Fibroblast of lung (primary cell): ENCODE data around the gene KRT37. TPM values are rescaled to one million over a fixed set of nuclear protein-coding genes. Genes with fewer than 3 reads are reported as not detected.
"Not testable (repeated sequence)": the region's sequence is repeated elsewhere in the genome, so short reads cannot be mapped to it uniquely, and the experiment has no call there.

Experiments
- DNase-seq, 2 donors: peaks; one replicate each; pipeline versions ENCODE4 v3.0.0 to v3.0.0-alpha.2; 2010; ENCODE audit warnings: low read depth in 2 of 2
- H2AFZ ChIP-seq: 2 replicates; pipeline ENCODE4 v1.5.1; 2012; ENCODE audit warnings: low read length, control low read depth, inconsistent platforms
- H3K27ac ChIP-seq: 2 replicates; pipeline ENCODE4 v1.5.1; 2011; ENCODE audit warnings: low read length, control low read depth; ENCODE audit not compliant: insufficient read depth
- H3K27me3 ChIP-seq: 2 replicates; pipeline ENCODE4 v1.5.1; 2011; ENCODE audit warnings: mild to moderate bottlenecking, low read length; ENCODE audit not compliant: control insufficient read depth, insufficient read depth
- H3K36me3 ChIP-seq: 2 replicates; pipeline ENCODE4 v1.5.1; 2011; ENCODE audit warnings: low read length; ENCODE audit not compliant: control insufficient read depth, insufficient read depth
- H3K4me1 ChIP-seq: 2 replicates; pipeline ENCODE4 v1.5.1; 2011; ENCODE audit warnings: low read length; ENCODE audit not compliant: control insufficient read depth, insufficient read depth; ENCODE audit errors: extremely low read depth
- H3K4me2 ChIP-seq: 2 replicates; pipeline ENCODE4 v1.5.1; 2011; ENCODE audit warnings: low read length, control low read depth; ENCODE audit not compliant: insufficient read depth; ENCODE audit errors: extremely low read depth
- H3K4me3 ChIP-seq, 4 experiments: fragments of 200-600 bp in 1 of 4; sonication (generic) in 1 of 4; replicated peaks in 1 of 4; 2 replicates each; pipeline ENCODE4 v1.5.1; 2011 to 2016; ENCODE audit warnings: low read length in 4 of 4, low read depth in 3 of 4, mild to moderate bottlenecking in 3 of 4, control low read depth in 2 of 4, inconsistent platforms in 1 of 4, mixed read lengths in 1 of 4; ENCODE audit not compliant: insufficient read depth in 1 of 4; ENCODE audit errors: control extremely low read depth in 1 of 4
- H3K79me2 ChIP-seq: 2 replicates; pipeline ENCODE4 v1.5.1; 2012; ENCODE audit warnings: mild to moderate bottlenecking, low read length, inconsistent platforms; ENCODE audit not compliant: control insufficient read depth, insufficient read depth
- H3K9ac ChIP-seq: 2 replicates; pipeline ENCODE4 v1.5.1; 2011; ENCODE audit warnings: mild to moderate bottlenecking, low read length, control low read depth; ENCODE audit not compliant: insufficient read depth
- H3K9me3 ChIP-seq: 2 replicates; pipeline ENCODE4 v1.5.1; 2012; ENCODE audit warnings: low read depth, low read length; ENCODE audit not compliant: control insufficient read depth, insufficient read depth
- H4K20me1 ChIP-seq: 2 replicates; pipeline ENCODE4 v1.5.1; 2011; ENCODE audit warnings: low read length; ENCODE audit not compliant: control insufficient read depth, insufficient read depth; ENCODE audit errors: extremely low read depth
- CTCF ChIP-seq, 2 donors: IDR thresholded peaks in 1 of 2; conservative IDR thresholded peaks in 1 of 2; 1 replicate in 1 of 2; 2 replicates in 1 of 2; pipeline ENCODE4 v1.5.1; 2011 to 2012; ENCODE audit warnings: low read length in 2 of 2, control low read depth in 1 of 2, inconsistent platforms in 1 of 2, low read depth in 1 of 2, mild to moderate bottlenecking in 1 of 2
- EZH2 ChIP-seq: IDR thresholded peaks from 2 replicates; pipeline ENCODE4 v1.5.1; 2012; ENCODE audit warnings: low read length, control low read depth, mild to moderate bottlenecking; ENCODE audit errors: missing control alignments
- polyA plus RNA-seq, 2 donors: library from polyadenylated mRNA; depleted of rRNA in 1 of 2; stranded (reverse) in 1 of 2; unstranded in 1 of 2; fragments of >200 nt; gene quantifications; 2 replicates each; pipeline ENCODE4 v1.2.1, GENCODE V29; 2011 to 2012; ENCODE audit warnings: missing spikeins in 1 of 2
- total RNA-seq: library from RNA; depleted of rRNA; stranded (reverse); fragments of >200 nt; gene quantifications from 2 replicates; pipeline ENCODE4 v1.2.1, GENCODE V29; 2014

KRT37 gene
- total and polyA plus RNA-seq, 2 donors (not counting 1 experiment from before 2014, with no cell fraction given), result not detected

GRCh38 chr17:41434415-41434814, 10.0 kb upstream of the KRT37 start:
- Histone ChIP-seq H4K20me1 (no peaks in the 10 kb centered on the region), H3K9me3 (no peaks in the 10 kb centered on the region), H3K79me2 (no peaks in the 10 kb centered on the region), H3K9ac (no peak overlapping the region), H3K4me2 (no peak overlapping the region), H3K4me3 (no peak overlapping the region), H3K27me3 (peaks cover 5% of the 10 kb centered on the region), H3K36me3 (no peaks in the 10 kb centered on the region), H3K27ac (no peak overlapping the region), H3K4me1 (no peaks in the 10 kb centered on the region), H2AFZ (no peak overlapping the region)
- no peak for DNase-seq
- TF ChIP-seq CTCF (conservative IDR thresholded peaks at IDR 0.05 in 1 of 2, IDR thresholded peaks at IDR 0.05 in 1 of 2; ENCODE audit: low read depth in 1 of 2, low read length in 2 of 2), result no peak
- no peak for TF ChIP-seq EZH2

GRCh38 chr17:41434005-41434404, 9.6 kb upstream of the KRT37 start:
- TF ChIP-seq EZH2, result no peak
- no peak for TF ChIP-seq CTCF (conservative IDR thresholded peaks at IDR 0.05 in 1 of 2, IDR thresholded peaks at IDR 0.05 in 1 of 2; ENCODE audit: low read depth in 1 of 2, low read length in 2 of 2)
- Histone ChIP-seq H2AFZ (no peak overlapping the region), H3K36me3 (no peaks in the 10 kb centered on the region), H3K4me2 (no peak overlapping the region), H3K4me3 (no peak overlapping the region), H4K20me1 (no peaks in the 10 kb centered on the region), H3K4me1 (no peaks in the 10 kb centered on the region), H3K27ac (no peak overlapping the region), H3K9me3 (no peaks in the 10 kb centered on the region), H3K9ac (no peak overlapping the region), H3K79me2 (no peaks in the 10 kb centered on the region), H3K27me3 (peaks cover 5% of the 10 kb centered on the region)
- DNase-seq, result no peak

GRCh38 chr17:41433586-41433985, 9.2 kb upstream of the KRT37 start:
- Histone ChIP-seq H4K20me1 (no peaks in the 10 kb centered on the region), H3K4me2 (no peak overlapping the region), H3K36me3 (no peaks in the 10 kb centered on the region), H3K4me3 (no peak overlapping the region), H3K79me2 (no peaks in the 10 kb centered on the region), H3K9me3 (no peaks in the 10 kb centered on the region), H3K27ac (no peak overlapping the region), H3K4me1 (no peaks in the 10 kb centered on the region), H3K27me3 (peaks cover 5% of the 10 kb centered on the region), H3K9ac (no peak overlapping the region), H2AFZ (no peak overlapping the region)
- DNase-seq, result no peak
- no peak for TF ChIP-seq EZH2
- no peak for TF ChIP-seq CTCF (conservative IDR thresholded peaks at IDR 0.05 in 1 of 2, IDR thresholded peaks at IDR 0.05 in 1 of 2; ENCODE audit: low read depth in 1 of 2, low read length in 2 of 2)

- H3K9me3 ChIP-seq, H3K27me3 ChIP-seq, H3K36me3 ChIP-seq: not testable (repeated sequence)
Measured at GRCh38 chr17:41430376-41430775, 6.0 kb upstream of the KRT37 start.

More at GRCh38 chr17:41430376-41430775, 6.0 kb upstream of the KRT37 start:
- not testable (repeated sequence) for H3K9ac ChIP-seq, DNase-seq, H3K27ac ChIP-seq, H3K4me3 ChIP-seq, H3K4me2 ChIP-seq, H3K4me1 ChIP-seq, H3K79me2 ChIP-seq, H2AFZ ChIP-seq, H4K20me1 ChIP-seq
